SK-N-SH (cell line): Measurements from ENCODE around the gene IRX2. TPM values are rescaled to one million over a fixed set of nuclear protein-coding genes. Genes with fewer than 3 reads are reported as not detected.

Experiments
- CTCF ChIA-PET: fragments of 300-600, 350-600 bp; formaldehyde crosslinking; extraction: SDS; loops from one replicate; lab custom pipeline; 2021; lab: Yijun Ruan, JAX
- POLR2A ChIA-PET: fragments of 350-600 bp; sonication (Branson Sonifier 250); formaldehyde crosslinking; extraction: SDS; loops from one replicate; lab custom pipeline; 2020; ENCODE audit warnings: antibody characterized with exemption, inconsistent platforms; lab: Yijun Ruan, JAX
- DNase-seq: peaks from one replicate; pipeline ENCODE4 v3.0.0; 2012
- H2AFZ ChIP-seq: fragments of 200-600 bp; sonication (generic); 2 replicates; pipeline ENCODE4 v1.8.1; 2016; ENCODE audit warnings: antibody characterized with exemption, mild to moderate bottlenecking, low read depth
- H3F3A ChIP-seq: fragments of 200-600 bp; sonication (generic); replicated peaks from 2 replicates; pipeline ENCODE3; 2016; ENCODE audit warnings: antibody characterized with exemption, mild to moderate bottlenecking; ENCODE audit not compliant: insufficient read depth
- H3K27ac ChIP-seq, 2 experiments: fragments of 200-500 bp in 1 of 2; fragments of 200-600 bp in 1 of 2; sonication (Bioruptor generic) in 1 of 2; sonication (generic), shearing (Covaris generic) in 1 of 2; 2 replicates each; pipeline versions ENCODE4 v1.5.1 to v1.6.1; 2014 to 2016; ENCODE audit warnings: low read depth in 2 of 2, inconsistent platforms in 1 of 2, low read length in 1 of 2, mild to moderate bottlenecking in 1 of 2, mixed read lengths in 1 of 2
- H3K27me3 ChIP-seq: fragments of 200-600 bp; sonication (generic), shearing (Covaris generic); 2 replicates; pipeline ENCODE4 v1.6.1; 2016; ENCODE audit warnings: mixed run types; ENCODE audit not compliant: insufficient read depth
- H3K36me3 ChIP-seq, 2 experiments: fragments of 200-500 bp in 1 of 2; fragments of 200-600 bp in 1 of 2; sonication (Bioruptor generic) in 1 of 2; sonication (generic) in 1 of 2; replicated peaks in 1 of 2; 2 replicates each; pipeline versions ENCODE3 to v1.5.1; 2014 to 2016; ENCODE audit warnings: low read length in 1 of 2, mild to moderate bottlenecking in 1 of 2; ENCODE audit not compliant: insufficient read depth in 2 of 2, control insufficient read depth in 1 of 2
- H3K4me1 ChIP-seq, 2 experiments: fragments of 200-500 bp in 1 of 2; fragments of 200-600 bp in 1 of 2; sonication (Bioruptor generic) in 1 of 2; sonication (generic), shearing (Covaris generic) in 1 of 2; 2 replicates each; pipeline versions ENCODE4 v1.5.1 to v1.6.1; 2014 to 2016; ENCODE audit warnings: low read depth in 1 of 2, low read length in 1 of 2, mixed run types in 1 of 2; ENCODE audit not compliant: insufficient read depth in 2 of 2, control insufficient read depth in 1 of 2
- H3K4me2 ChIP-seq: fragments of 200-600 bp; sonication (generic), shearing (Covaris generic); 2 replicates; pipeline ENCODE4 v1.6.1; 2017; ENCODE audit warnings: mixed run types
- H3K4me3 ChIP-seq, 2 experiments: fragments of 200-500 bp in 1 of 2; fragments of 200-600 bp in 1 of 2; sonication (Bioruptor generic) in 1 of 2; sonication (generic), shearing (Covaris generic) in 1 of 2; 2 replicates each; pipeline versions ENCODE4 v1.5.1 to v1.8.1; 2014 to 2016; ENCODE audit warnings: low read depth in 2 of 2, inconsistent platforms in 1 of 2, low read length in 1 of 2, mild to moderate bottlenecking in 1 of 2, mixed read lengths in 1 of 2, moderate library complexity in 1 of 2
- H3K79me2 ChIP-seq: fragments of 200-600 bp; sonication (generic); 2 replicates; pipeline ENCODE4 v1.8.1; 2017; ENCODE audit warnings: mild to moderate bottlenecking; ENCODE audit not compliant: insufficient read depth
- H3K9ac ChIP-seq: fragments of 200-600 bp; sonication (generic); 2 replicates; pipeline ENCODE4 v1.6.1; 2017; ENCODE audit warnings: mixed run types
- H3K9me2 ChIP-seq: fragments of 200-600 bp; sonication (generic); 2 replicates; pipeline ENCODE4 v1.6.1; 2017; ENCODE audit warnings: mixed run types
- H3K9me3 ChIP-seq: fragments of 200-600 bp; sonication (generic); 2 replicates; pipeline ENCODE4 v1.6.1; 2017; ENCODE audit warnings: mixed run types, mild to moderate bottlenecking, moderate library complexity
- H4K20me1 ChIP-seq: fragments of 200-600 bp; sonication (generic); 2 replicates; pipeline ENCODE4 v1.6.1; 2017; ENCODE audit warnings: mild to moderate bottlenecking, mixed run types; ENCODE audit not compliant: insufficient read depth
- CHD2 ChIP-seq: fragments of 150-350 bp; IDR thresholded peaks from 2 replicates; pipeline ENCODE4 v1.6.1; 2018; ENCODE audit warnings: low read length; ENCODE audit not compliant: partially characterized antibody
- CTCF ChIP-seq: fragments of 200-600 bp; sonication (generic); IDR thresholded peaks from 2 replicates; pipeline ENCODE4 v1.6.1; 2017; ENCODE audit warnings: antibody characterized with exemption, mild to moderate bottlenecking, moderate library complexity
- ELF1 ChIP-seq: IDR thresholded peaks from 2 replicates; pipeline ENCODE4 v1.4.0; 2012
- EZH2phosphoT487 ChIP-seq: fragments of 200-600 bp; sonication (generic); IDR thresholded peaks from 2 replicates; pipeline ENCODE4 v1.6.1; 2017; ENCODE audit warnings: low read depth, mixed run types, mild to moderate bottlenecking, antibody characterized with exemption, moderate library complexity, borderline replicate concordance
- FOXJ3 ChIP-seq: sonication (generic); formaldehyde crosslinking; IDR thresholded peaks from 2 replicates; pipeline ENCODE4 v1.5.1; 2020; ENCODE audit warnings: mild to moderate bottlenecking, missing genetic modification reagents
- FOXM1 ChIP-seq: IDR thresholded peaks from 2 replicates; pipeline ENCODE4 v1.4.0; 2012; ENCODE audit warnings: low read depth, mild to moderate bottlenecking
- GABPA ChIP-seq: IDR thresholded peaks from 2 replicates; pipeline ENCODE4 v1.4.0; 2012; ENCODE audit warnings: low read depth, mild to moderate bottlenecking
- GATA2 ChIP-seq: sonication (generic); formaldehyde crosslinking; IDR thresholded peaks from 2 replicates; pipeline ENCODE4 v1.5.0; 2020; ENCODE audit warnings: mild to moderate bottlenecking, missing genetic modification reagents
- MEF2A ChIP-seq: IDR thresholded peaks from 2 replicates; pipeline ENCODE4 v1.4.0; 2012; ENCODE audit warnings: low read depth, borderline replicate concordance
- MXI1 ChIP-seq: IDR thresholded peaks from 2 replicates; pipeline ENCODE4 v1.6.1; 2012; ENCODE audit warnings: mild to moderate bottlenecking, low read depth, low read length, improper control_type of control experiment
- NFIC ChIP-seq: IDR thresholded peaks from 2 replicates; pipeline ENCODE4 v1.4.0; 2012; ENCODE audit warnings: borderline replicate concordance
- RAD21 ChIP-seq: IDR thresholded peaks from 2 replicates; pipeline ENCODE4 v1.6.1; 2012; ENCODE audit warnings: mild to moderate bottlenecking, low read length
- SIN3A ChIP-seq: IDR thresholded peaks from 2 replicates; pipeline ENCODE4 v1.6.1; 2012; ENCODE audit warnings: low read depth, mild to moderate bottlenecking, low read length, moderate library complexity, borderline replicate concordance
- TCF12 ChIP-seq: IDR thresholded peaks from 2 replicates; pipeline ENCODE4 v1.4.0; 2012
- TEAD4 ChIP-seq: IDR thresholded peaks from 2 replicates; pipeline ENCODE4 v1.4.0; 2012; ENCODE audit warnings: mild to moderate bottlenecking, borderline replicate concordance; ENCODE audit not compliant: insufficient read depth
- USF2 ChIP-seq: fragments of 150-350 bp; IDR thresholded peaks from 2 replicates; pipeline ENCODE4 v1.6.1; 2017; ENCODE audit warnings: antibody characterized with exemption, low read length, low read depth, borderline replicate concordance
- WGBS: methylation state at CpG from one replicate; pipeline ENCODE4 v1.1.6; 2017; ENCODE audit warnings: low lambda C conversion rate; 5-methylcytosine and 5-hydroxymethylcytosine counted together
- polyA plus RNA-seq, 3 experiments: library from polyadenylated mRNA; depleted of rRNA; stranded (reverse); fragments of >200 nt; gene quantifications; 2 replicates each; pipeline ENCODE4 v1.2.3, GENCODE V29; 2012
- TF ChIP-seq, protein P1 (sequence below): fragments of 150-350 bp; IDR thresholded peaks from 2 replicates; pipeline ENCODE4 v1.6.1; 2016; ENCODE audit warnings: mild to moderate bottlenecking, low read depth, low read length
- TF ChIP-seq, protein P2 (sequence below): IDR thresholded peaks from 2 replicates; pipeline ENCODE4 v1.4.0; 2012; ENCODE audit warnings: low read depth, borderline replicate concordance

Gene IRX2
- polyA plus RNA-seq, 1 of the 3 experiments (the other 2 are of a cell fraction), result not detected

DNA sequence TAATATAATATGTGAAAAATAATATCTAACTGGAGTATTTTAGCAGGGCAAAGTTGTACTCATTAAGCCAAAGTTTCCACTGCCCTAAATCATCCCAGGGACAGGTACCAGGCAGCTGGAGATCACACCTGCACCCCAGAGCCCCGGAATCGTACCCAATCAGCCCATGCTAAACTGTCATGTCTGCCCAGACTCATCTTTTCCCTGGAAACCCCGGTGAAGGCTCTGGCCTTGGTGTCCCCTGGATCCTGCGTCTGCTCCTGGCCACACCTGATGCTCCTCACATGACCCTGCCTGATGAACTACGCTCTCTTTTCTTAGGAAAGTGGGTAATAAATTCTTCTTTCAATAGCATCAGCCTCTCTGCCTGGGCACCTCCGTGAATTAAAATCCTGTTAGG, 15.6 kb upstream of the IRX2 start:
- H3K36me3 ChIP-seq, result no peaks in the 10 kb centered on the region
- H3K9me2 ChIP-seq, result no peaks in the 10 kb centered on the region; the same call in 1 of the 2 replicates
- H3K9ac ChIP-seq, result no peak overlapping the region
- 4% methylated on average over 6 of the region's 6 CpGs for WGBS
- H3K9me3 ChIP-seq, result no peaks in the 10 kb centered on the region
- H3K4me1 ChIP-seq, result no peaks in the 10 kb centered on the region
- CTCF ChIA-PET, result no interaction called here
- H4K20me1 ChIP-seq, result no peaks in the 10 kb centered on the region
- POLR2A ChIA-PET, result no interaction called here
- TF ChIP-seq FOXM1 (no peak), GABPA (no peak), SIN3A (no peak), CTCF (no peak), GATA2 (CRISPR knock-in tag) (no peak), MXI1 (no peak), CHD2 (no peak), TEAD4 (no peak), USF2 (no peak), FOXJ3 (CRISPR knock-in tag) (no peak)
- TF ChIP-seq, protein P1, sequence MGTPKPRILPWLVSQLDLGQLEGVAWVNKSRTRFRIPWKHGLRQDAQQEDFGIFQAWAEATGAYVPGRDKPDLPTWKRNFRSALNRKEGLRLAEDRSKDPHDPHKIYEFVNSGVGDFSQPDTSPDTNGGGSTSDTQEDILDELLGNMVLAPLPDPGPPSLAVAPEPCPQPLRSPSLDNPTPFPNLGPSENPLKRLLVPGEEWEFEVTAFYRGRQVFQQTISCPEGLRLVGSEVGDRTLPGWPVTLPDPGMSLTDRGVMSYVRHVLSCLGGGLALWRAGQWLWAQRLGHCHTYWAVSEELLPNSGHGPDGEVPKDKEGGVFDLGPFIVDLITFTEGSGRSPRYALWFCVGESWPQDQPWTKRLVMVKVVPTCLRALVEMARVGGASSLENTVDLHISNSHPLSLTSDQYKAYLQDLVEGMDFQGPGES, result no peak
- no peak overlapping the region for H3K4me3 ChIP-seq
- no peaks in the 10 kb centered on the region for H3K79me2 ChIP-seq
- H3K4me2 ChIP-seq, result no peak overlapping the region
- peaks cover 25% of the 10 kb centered on the region; the same call in 1 of the 2 replicates for H3K27me3 ChIP-seq
- no peak overlapping the region for H2AFZ ChIP-seq
- no peaks in the 10 kb centered on the region for H3F3A ChIP-seq
- no peak for DNase-seq
- H3K27ac ChIP-seq, result no peak overlapping the region

DNA sequence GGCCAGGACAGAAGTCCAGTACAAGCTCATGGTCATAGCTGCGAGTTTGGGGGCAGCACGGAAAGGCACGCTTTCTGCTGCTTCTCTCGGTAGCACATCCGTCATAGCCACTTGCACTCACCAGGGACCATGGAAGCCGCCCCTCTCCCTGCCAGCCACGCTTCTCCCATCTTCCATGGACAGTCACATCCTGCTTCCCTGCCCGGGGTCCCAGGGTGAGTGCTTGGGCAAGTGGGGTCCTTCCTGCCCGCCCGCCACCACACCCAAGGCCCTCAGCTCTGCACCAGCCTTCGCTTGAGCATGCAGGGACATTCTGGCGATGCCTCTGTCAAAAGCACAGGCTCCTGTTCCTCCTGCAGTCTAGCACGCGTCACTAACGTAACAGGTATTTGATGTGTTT, 13.1 kb upstream of the IRX2 start:
- ChIA-PET POLR2A (no interaction called here), CTCF (no interaction called here)
- H3K4me3 ChIP-seq, result no peak overlapping the region
- H3K4me2 ChIP-seq, result no peak overlapping the region
- H4K20me1 ChIP-seq, result no peaks in the 10 kb centered on the region
- whole genome bisulfite sequencing, result 10% methylated on average over 12 of the region's 15 CpGs
- TF ChIP-seq SIN3A, result no peak
- TF ChIP-seq USF2, result no peak
- TF ChIP-seq TCF12, result no peak
- no peak for TF ChIP-seq MEF2A
- no peak for TF ChIP-seq RAD21
- no peak for TF ChIP-seq ELF1
- TF ChIP-seq, protein P2, sequence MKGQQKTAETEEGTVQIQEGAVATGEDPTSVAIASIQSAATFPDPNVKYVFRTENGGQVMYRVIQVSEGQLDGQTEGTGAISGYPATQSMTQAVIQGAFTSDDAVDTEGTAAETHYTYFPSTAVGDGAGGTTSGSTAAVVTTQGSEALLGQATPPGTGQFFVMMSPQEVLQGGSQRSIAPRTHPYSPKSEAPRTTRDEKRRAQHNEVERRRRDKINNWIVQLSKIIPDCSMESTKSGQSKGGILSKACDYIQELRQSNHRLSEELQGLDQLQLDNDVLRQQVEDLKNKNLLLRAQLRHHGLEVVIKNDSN, result no peak
- no peak for TF ChIP-seq EZH2phosphoT487
- no peak for TF ChIP-seq NFIC
- TF ChIP-seq FOXJ3 (CRISPR knock-in tag), result no peak
- H3K9me3 ChIP-seq, result no peaks in the 10 kb centered on the region
- no peaks in the 10 kb centered on the region; the same call in 1 of the 2 replicates for H3K9me2 ChIP-seq
- no peaks in the 10 kb centered on the region for H3K79me2 ChIP-seq
- no peak overlapping the region for H3K27ac ChIP-seq
- no peaks in the 10 kb centered on the region for H3K36me3 ChIP-seq
- H3K4me1 ChIP-seq, result no peaks in the 10 kb centered on the region
- DNase-seq, result no peak
- no peak overlapping the region for H2AFZ ChIP-seq
- no peak overlapping the region for H3K9ac ChIP-seq
- H3K27me3 ChIP-seq, result peaks cover 30% of the 10 kb centered on the region; the same call in 1 of the 2 replicates
- no peaks in the 10 kb centered on the region for H3F3A ChIP-seq
